HG03066 (cell line): ENCODE measurements around the gene ZC3H18.

ENCODE experiments used
- ATAC-seq: cut with Tn5 transposase; IDR thresholded peaks from one replicate; pipeline ENCODE4 v1.9.1; 2021; ENCODE audit warnings: low read depth; ENCODE audit not compliant: unreplicated experiment

Gene ZC3H18

DNA sequence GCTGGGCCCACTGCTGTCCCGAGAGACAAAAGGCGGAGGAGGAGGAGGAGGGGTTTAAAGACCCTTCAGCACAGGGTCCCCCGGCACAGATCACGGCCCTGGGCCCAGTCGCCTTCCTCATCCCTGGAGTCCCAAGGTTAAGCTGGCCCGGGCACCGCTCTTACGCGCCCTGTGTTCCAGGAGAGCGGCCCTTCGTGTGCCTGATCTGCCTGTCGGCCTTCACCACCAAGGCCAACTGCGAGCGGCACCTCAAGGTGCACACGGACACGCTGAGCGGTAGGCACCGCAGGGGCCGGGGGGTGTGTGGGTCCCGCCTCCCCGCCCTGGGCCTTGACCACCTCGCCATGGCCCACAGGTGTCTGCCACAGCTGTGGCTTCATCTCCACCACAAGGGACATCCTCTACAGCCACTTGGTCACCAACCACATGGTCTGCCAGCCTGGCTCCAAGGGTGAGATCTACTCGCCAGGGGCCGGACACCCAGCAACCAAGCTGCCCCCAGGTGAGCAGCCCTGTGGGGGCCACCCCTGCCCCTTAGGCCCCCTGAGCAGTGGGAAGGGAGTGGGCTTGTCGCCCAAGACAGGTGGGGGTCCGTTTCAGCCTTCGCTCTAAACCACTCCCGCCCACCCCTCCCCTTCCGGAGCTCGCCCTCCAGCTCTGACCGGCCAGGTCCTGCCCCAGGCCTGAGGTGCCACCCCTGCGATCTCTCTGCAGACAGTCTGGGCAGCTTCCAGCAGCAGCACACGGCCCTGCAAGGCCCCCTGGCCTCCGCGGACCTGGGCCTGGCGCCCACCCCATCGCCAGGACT is 37.6 kb upstream of the ZC3H18 start:
- ATAC-seq: no peak

DNA sequence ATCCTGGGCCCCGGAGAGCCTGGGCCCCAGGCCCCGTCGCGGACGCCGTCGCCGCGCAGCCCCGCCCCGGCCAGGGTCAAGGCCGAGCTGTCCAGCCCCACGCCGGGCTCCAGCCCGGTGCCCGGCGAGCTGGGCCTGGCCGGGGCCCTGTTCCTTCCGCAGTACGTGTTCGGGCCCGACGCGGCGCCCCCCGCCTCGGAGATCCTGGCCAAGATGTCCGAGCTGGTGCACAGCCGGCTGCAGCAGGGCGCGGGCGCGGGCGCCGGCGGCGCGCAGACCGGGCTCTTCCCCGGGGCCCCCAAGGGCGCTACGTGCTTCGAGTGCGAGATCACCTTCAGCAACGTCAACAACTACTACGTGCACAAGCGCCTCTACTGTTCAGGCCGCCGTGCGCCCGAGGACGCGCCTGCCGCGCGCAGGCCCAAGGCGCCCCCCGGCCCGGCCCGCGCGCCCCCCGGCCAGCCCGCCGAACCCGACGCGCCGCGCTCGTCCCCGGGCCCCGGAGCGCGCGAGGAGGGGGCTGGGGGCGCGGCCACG is 36.8 kb upstream of the ZC3H18 start:
- no peak for ATAC-seq

DNA sequence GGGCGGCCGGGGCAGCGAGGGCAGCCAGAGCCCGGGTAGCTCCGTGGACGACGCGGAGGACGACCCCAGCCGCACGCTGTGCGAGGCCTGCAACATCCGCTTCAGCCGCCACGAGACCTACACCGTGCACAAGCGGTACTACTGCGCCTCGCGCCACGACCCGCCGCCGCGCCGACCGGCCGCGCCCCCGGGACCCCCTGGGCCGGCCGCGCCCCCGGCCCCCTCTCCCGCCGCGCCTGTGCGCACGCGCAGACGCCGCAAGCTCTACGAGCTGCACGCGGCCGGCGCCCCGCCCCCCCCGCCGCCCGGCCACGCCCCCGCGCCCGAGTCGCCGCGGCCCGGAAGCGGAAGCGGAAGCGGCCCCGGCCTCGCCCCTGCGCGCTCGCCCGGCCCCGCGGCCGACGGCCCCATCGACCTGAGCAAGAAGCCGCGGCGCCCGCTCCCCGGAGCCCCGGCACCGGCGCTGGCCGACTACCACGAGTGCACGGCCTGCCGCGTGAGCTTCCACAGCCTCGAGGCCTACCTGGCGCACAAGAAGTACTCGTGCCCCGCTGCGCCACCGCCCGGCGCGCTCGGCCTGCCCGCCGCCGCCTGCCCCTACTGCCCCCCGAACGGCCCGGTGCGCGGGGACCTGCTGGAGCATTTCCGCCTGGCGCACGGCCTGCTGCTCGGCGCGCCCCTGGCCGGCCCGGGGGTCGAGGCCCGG is 36.1 kb upstream of the ZC3H18 start:
- peak; percentile 73 for ATAC-seq

DNA sequence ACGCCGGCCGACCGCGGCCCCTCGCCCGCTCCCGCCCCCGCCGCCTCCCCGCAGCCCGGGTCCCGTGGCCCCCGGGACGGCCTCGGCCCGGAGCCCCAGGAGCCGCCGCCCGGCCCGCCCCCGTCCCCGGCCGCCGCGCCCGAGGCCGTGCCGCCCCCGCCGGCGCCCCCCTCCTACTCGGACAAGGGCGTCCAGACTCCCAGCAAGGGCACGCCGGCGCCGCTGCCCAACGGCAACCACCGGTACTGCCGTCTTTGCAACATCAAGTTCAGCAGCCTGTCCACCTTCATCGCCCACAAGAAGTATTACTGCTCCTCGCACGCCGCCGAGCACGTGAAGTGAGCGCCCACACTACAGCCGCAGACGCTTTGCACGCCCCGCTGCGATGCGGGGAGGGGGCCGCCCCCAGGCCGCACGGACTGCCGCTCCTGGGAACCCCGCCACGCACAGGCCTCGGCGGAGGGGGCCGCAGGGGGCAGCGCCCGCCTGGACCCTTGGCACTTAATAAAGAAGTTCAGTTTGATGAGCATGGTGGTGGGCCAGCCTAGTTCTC is 35.5 kb upstream of the ZC3H18 start:
- no peak for ATAC-seq

DNA sequence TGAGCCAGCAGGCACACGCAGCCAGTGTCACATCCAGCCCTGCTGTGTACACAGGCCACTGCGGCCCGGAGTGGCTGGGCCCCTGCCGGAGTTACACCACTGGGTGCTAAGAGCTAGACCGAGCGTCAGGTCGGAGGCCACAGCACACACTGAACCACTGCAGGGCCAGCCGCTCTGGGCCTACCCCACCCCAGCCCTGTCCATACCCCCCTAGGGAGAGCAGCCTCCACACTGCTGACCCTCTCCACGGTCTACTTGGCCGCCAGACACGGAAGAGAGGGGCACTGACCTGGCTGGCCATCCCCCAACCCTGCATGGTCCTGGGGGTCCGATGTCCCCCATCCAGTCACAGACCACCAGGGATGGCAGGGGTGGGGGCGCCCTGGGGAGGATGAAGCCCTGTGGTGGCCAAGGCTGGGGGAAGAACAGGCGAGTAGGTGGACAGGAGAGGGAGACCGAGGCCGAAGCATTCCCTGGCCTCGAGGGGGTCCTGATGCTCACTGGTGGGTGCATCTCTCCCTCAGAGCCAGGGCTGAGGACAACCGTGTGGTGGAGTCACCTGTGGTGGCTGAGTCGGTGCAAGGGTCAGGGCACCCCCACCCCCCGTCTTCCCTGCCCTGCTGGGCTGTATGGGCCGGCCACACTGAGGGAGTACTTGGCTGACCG is 34.9 kb upstream of the ZC3H18 start:
- no peak for ATAC-seq

DNA sequence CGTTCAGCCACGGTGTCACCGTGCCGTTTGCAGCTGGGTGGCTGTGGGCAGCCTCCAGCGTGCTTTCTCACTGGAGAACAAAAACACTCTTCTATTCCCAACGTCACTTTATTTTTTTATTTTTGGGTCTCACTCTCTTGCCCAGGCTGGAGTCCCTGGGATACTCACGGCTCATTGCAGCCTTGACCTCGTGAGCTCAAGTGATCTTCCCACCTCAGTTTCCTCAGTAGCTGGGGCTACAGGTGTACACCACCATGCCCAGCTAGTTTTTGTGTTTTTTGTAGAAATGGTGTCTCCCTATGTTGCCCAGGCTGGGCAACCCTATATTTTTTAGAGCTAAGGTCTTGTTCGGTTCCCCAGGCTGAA is 34.4 kb upstream of the ZC3H18 start:
- no peak for ATAC-seq

DNA sequence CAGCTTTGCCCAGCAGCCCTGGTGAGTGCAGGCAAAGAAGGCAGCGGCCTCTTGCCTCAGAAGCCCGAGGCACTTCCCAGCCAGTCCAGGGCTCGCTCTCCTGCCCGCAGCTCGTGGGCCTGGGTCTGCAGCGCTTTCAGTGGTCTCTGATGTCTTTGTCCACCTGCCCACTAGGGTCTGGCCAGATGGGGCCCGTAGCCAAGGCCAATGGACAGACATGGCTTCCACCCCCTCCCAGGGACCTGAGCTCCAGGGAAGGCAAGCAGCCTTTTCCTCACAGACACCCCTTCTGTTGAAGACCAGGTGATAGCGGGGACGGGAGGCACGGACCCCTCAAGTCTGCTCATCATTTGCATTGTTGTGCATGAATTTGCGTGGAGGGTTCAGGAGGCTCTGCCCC is 33.7 kb upstream of the ZC3H18 start:
- no peak for ATAC-seq

DNA sequence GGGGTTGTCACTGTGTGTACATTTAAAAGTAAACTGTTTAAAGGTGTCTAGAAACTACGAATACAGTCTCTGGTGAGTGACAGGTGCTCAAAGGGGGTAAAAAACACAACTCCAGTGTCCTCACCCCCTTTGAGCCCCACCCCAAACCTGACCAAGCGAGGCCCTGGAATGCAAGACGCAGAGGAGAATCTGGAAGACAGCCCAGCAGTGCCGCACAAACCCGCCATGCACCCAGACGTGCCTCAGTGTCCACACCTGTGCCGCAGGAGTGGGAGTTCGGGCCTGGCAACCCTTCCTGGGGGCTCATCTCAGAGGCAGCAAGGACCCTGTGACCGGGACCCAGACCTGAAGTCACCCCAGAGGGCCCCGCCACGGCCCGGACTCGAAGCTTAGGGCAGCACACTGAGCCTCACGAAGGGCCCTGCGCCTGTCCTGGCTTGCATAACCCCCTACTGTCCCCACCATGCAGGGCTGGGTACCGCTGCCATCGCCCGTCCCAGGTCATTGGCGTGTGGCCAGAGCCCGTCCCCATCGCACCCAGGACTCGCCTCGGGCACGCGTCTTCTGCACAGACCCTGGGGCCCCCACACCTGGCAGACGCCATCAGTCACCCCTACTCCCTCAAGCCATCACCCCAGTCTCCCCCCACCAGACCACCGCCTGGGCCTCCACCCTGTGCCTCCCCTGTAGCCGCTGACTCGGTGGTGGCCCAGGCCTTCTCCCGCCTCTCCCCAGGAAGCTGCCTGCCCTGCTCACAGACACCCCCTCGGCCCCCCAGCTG is 33.0 kb upstream of the ZC3H18 start:
- ATAC-seq: no peak

DNA sequence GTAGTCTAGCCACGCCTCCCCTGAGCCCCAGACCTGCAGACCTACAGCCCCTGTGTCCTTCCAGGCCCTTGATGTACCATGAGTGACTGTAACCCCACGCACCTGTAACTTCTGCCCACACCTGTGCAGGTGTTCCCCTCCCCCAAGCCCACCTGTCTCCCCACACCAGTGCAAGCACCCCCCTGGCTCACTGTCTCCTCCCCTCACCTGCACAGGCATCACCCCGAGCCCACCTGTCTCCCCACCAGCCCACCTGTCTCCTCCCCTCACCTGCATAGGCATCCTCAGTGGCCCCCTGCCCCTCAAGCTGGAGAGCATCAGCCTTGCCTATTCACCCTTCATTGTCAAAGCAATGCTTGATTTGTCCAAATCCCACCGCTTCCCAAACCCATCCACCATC is 32.3 kb upstream of the ZC3H18 start:
- no peak for ATAC-seq

DNA sequence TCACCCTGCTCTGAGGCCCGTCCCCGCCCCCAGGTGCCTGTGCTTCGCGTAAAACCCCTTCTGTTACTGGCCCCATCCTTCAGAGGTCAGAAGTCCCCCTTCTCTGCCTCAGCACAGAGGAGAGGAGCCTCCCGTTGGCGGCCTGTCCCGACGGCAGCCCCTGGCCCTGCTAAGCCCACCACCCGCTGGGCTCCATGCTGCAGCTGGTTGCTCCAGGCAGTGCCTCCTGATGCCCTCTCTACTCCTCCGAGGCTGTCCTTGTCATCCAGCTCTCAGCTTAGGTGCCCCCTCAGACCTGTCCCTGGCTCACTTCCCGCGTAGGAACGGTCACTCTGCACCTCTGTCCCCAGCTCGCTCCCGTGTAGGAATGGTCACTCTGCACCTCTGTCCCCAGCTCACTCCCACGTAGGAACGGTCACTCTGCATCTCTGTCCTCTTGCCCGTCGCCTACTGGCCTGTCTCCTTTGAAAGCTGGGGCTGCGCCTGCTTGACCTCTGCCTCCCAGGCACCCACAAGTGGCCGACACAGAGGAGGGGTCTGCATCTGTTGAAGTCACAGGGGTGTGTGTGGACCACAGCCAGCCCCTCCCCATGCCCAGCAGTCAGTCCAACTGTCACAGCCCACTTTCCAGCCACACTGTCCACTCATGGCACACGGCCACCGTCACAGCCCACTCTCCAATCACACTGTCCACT is 31.7 kb upstream of the ZC3H18 start:
- ATAC-seq: no peak

DNA sequence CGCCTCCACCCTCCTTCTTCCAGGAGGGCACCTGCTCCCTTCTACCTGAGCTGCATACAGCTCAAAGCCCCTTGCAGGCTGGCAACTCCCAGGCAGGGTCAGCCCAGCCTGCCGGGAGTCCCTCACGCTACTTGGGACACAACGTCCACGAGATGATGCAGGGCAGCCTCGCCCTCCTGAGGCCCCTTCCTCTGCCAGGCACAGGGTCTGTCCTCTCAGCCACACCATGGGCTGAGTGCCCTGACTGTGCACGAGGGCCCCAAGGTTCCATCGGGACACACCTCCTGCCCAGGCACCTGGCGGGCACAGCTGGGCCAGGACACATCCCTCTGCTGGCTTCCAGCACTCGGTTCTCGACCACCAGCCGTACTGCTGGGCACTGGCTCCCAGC is 30.9 kb upstream of the ZC3H18 start:
- ATAC-seq: no peak

DNA sequence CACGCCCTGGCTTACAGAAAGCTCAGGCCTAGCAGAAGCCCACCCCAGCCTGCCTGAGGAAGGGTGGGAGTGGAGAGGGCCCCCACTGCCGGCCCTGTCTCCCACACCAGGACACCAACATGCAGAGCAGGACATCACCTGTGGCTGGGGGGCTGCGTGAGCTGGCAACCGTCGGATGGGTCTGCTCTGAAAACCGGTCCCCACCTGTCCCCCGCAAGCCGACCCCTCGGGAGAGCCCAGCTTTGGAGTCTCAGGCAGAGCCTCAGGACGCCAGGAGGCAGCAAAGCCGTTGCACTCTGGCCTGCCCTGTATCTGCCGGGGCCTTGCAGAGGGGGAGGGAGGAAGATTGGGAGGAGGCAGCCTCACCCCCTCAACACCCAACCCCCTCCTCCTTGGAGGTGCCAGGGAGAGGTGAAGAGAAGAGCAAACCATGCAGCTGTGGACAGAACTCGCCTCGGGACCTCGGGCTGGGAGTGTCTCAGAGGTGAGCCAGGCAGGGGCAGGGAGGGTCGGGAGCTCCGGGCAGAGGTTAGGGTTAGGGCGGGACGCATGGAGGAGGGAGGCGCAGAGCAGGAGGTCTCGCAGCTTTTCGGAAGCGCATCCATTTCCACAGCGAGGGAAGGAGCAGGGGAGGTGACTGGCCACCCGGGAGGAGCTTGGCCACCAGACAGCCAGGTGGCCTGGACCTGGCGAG is 30.4 kb upstream of the ZC3H18 start:
- no peak for ATAC-seq

DNA sequence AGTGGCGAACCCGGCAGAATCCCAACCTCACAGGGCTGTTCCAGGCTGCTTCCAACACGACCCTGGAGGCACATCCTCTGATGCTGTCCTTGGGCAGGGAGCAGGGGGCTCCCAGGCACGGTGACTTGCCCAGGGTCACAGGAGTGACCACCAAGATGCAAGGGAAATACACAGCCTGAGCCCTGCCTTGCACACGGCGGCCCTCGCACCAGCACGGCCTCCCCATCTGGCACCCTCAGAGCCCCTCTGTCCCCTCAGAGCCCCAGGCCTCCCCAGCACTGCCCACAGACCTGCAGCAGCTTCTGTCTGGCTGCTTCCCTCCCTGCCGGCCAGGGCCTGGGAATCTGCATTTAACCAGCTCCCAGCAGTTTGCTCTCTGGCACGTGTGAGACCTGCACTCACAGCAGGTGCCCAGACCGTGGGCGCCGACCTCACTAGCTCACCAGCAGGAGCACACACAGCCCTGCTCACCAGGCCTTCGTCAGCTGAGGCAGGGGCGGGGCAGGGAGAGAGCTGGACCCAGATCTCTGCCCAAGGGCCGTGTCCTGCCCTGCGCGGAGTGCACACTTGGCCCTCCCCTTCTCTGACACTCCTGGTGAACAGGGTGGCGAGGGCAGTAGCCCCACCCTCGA is 29.7 kb upstream of the ZC3H18 start:
- no peak for ATAC-seq

DNA sequence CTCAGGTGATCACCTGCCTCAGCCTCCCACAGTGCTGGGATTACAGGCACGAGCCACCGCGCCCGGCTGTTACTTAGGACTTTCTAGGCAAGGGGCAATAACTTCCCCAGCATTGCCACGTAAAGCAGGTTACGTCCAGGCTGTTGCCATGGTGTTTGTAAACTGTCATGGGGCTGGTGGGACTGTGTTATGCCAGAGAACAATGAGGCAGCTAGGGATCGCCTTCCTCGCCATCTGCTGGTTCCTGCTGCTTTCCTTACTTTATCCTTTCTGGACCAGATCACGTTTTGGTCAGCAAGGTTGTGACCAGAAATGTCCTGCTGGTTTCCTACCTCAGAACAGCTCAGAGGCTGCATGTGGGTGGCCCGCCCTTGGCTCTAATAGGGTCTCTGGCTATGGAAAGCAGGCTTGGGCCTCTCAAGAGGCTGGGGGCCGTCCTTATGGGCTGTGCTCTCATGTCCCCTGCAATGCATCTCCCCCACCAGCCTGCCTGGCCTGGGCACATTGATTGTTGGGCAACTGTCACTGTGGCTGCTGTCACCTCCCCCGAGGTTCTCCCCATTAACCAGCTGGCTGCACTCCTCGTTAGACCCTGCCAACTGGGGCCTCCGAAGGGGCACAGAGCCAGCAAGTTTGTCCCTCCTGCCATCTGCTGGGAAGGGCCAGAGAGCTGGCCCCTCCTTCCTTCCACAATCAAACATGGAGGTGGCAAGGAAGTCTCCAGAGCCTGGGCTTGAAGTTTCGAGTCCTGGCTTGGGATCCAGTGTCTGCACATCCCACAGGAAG is 28.2 kb upstream of the ZC3H18 start:
- no peak for ATAC-seq

DNA sequence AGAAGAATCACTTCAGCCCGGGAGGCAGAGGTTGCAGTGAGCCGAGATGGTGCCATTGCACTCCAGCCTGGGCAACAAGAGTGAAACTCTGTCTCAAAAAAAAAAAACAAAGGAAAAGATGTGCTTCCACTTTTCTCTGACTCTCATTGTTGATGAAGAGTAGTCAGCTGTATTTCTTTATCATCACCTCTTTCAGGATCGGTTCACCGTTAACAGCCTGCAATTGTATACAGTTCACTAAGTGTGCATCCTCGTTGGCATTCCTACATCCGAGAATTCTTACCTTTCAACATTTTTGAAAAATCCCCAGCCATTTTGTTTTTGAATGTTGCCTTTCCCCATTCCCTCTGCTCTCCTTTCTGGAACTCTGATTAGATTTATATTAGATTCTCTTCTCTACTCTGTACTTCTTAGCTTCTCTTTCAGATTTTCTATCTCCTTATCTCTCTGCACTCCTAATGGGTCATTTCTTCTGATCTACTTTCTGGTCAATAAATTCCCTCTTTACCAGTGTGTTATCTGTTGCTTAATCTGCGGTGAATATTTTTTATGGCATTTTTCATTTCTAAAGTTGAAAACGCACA is 26.9 kb upstream of the ZC3H18 start:
- ATAC-seq: no peak

DNA sequence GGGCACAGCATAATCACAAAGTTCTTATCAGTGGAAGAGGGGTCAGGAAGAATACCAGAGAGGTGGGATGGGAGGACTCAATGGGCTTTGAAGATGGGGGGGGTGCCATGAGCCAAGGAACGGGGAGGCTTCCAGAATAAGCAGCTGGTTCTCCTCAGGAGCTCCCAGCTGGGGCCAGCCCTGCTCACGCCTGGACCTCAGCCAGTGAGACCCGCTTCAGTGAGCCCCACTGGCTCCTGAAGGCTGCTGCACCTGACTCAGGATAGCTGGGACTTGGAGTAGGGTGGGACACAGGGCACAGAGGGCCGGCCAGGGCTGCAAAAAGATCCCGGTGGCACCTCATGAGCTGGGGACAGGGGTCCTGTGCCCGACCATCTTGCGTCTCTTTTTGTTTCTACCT is 24.4 kb upstream of the ZC3H18 start:
- ATAC-seq: no peak

DNA sequence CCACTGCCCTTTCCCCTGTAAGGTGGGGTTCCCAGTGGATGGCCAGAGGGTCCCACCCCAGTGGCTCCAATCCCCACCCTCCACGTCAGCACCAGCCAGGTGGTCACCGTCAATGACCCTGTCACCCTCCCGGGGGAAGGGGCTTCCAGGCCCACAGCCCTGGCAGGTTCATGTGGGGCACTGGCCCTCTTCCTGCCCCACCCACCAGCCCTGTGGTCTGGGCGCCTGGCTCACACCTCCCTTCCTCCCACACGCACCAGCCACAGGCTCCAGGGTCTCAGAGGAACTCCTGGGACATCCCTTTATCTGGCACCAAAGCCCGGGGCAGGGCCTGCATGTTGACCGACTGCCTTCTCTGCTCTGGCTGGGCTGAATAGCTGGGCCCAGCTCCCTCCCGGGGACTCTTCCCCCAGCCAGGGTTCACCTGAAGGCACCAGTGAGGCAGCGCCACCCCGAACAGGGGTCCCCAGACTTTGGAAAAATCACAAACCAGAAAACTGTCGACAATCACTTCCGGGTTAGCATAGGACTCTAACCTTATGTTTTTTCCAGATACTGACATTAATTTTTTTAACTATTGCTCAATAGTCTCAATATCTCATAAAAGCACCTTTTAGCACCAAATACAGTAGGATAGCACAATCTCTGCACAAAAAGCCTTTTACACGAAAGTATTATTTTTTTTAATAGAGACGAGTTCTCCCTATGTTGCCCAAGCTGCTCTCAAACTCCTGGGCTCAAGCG is 21.9 kb upstream of the ZC3H18 start:
- no peak for ATAC-seq
